GM18858 (cell line): ENCODE results near the gene DBN1.

Experiments
- ATAC-seq: cut with Tn5 transposase; IDR thresholded peaks from one replicate; pipeline ENCODE4 v1.9.1; 2021; ENCODE audit not compliant: unreplicated experiment

DBN1 gene

GRCh38 chr5:177473443-177474001, at the start of gene DBN1:
TSS of gene DBN1 (minus strand) at chr5:177473634. CDS start at chr5:177473521, 113 bp downstream.
- ATAC-seq = no peak

GRCh38 chr5:177520916-177521513, 47.6 kb upstream of the DBN1 start:
- no peak for ATAC-seq

- ATAC-seq = no peak
Observed at GRCh38 chr5:177520271-177520670, 46.8 kb upstream of the DBN1 start.

GRCh38 chr5:177519463-177520235, 46.2 kb upstream of the DBN1 start:
- no peak for ATAC-seq

DNA sequence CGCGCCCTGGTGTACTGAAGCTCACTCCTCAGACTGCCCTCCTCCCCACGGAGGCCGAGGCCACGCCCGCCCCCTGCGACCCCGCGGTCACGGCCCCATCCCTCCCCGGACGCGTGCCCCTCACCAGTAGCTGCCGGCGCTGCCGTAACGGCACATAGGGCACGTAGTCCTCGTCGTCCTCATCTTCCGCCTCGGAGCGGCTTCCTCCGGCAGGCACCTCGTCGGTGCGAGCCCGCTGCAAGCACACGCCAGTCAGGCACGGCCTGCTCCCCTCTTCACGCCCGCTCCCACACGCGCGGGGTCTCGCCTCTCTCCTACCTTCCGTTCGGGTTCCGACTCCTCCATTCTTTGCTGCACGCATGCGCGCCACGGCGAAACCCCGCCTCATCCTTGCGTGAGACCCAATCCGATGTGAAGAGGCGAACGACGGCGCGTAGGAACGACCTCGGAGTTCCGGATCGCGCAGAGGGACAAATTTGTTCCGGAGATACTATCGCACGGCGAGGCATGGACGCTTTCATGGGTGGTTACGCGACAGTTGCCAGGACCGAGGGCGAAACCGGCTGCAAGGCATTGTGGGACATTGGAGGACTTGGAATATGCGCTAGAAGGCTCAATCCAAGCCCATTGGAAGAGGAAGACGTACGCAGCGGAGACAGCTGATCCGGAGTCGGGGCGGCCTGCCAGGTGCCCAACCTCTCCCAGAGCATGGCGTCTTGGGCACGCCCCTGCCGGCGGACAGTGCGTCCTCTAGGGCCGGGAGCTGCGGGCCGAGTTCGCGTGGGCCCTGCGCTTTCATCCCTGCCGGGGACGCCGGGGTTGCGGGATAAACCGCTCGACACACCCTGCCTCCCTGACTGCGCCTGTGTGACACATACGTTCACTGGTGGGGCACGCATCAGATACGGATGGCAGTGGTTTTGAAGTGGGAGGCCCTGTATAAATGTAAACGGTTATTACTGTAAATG, 43.5 kb upstream of the DBN1 start, which contains the start of gene DDX41:
Gene DDX41 (minus strand): TSS at position 361 of the 968 bp plus-strand sequence. CDS start 16 bp downstream, at position 345.
- ATAC-seq = peak; percentile 68

DNA sequence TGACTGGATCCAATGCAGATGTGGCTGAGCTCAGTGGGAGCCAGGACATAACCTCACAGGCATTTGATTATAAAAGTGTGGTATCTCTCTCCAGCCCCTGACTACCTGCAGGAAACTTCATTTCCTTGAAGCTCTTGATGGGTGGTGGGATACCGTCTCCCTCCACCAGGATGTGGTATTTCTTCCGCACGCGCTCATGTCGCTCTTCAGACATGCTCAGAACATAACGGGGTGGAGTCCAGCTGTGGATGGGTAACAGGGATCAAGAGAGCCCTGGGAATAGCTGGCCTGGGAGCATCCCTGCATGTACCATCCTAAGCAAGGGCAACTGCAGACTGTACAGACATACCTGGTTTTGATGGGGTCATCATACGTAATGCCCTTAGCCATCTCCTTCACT, 42.1 kb upstream of the DBN1 start:
- ATAC-seq = no peak

DNA sequence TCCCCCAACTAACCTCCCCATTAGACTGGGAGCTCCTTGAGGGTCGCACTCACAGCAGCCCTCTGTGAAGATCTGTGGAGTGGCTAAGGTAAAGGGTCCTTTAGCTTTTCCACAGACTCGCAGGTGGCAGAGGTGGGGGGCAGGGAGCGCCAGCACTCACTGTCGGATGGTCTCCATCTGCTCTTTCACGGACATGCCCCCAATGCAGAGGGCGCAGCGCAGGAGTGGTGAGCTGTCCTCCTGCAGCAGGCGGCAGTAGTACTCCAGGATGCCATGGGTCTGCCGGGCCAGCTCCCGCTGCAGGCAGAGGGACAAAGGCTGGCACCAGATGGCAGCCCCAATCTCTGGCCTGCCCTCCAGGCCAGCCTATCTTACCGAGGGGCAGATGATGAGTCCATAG, 41.1 kb upstream of the DBN1 start:
- no peak for ATAC-seq

GRCh38 chr5:177513500-177513899, 40.1 kb upstream of the DBN1 start:
- no peak for ATAC-seq

GRCh38 chr5:177512736-177513380, 39.4 kb upstream of the DBN1 start:
- no peak for ATAC-seq

GRCh38 chr5:177511796-177512675, 38.6 kb upstream of the DBN1 start:
- ATAC-seq = no peak

DNA sequence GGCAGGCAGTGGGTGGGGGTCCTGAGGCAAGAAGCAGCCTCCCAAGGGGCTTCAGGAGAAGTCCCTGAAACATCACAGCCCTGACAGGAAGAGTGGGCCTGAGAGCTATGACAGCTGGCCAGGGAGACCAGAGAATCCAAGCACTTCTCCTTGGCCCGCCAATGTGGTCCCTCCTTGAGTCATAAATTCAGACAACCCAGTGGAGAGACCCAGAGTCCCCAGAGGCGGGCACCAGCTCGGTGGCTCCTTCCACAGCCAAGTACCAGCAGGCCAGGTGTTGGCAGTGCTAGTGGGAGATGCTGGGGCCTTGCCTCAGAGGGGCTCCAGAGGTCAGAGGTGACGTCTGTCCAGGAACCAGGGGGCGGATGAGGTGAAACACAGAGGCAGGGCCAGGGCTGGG, 37.7 kb upstream of the DBN1 start:
- ATAC-seq = no peak

DNA sequence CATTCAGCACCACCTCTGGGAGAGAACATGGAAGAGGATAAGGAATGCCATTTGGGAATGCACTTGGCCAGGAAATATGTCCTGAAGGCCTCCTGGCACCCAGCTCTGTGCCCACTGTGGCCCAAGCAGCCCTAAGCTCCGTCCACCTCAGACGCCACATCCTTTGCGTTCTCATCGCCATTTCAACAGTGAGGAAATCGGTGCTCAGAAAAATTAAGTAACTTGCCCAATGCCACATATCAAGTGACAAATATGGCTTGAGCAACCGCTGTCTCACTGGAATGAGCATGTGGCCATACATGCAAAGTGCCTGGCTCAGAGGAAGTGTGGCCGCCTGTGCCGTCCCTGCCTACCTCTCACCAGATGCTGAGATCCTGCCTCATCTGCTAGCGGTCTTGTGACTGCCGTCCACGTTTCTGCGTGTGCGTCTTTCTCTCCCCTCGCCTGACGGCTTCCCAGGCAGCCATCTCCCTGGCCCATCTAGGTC, 37.2 kb upstream of the DBN1 start:
- peak; percentile 34 for ATAC-seq

DNA sequence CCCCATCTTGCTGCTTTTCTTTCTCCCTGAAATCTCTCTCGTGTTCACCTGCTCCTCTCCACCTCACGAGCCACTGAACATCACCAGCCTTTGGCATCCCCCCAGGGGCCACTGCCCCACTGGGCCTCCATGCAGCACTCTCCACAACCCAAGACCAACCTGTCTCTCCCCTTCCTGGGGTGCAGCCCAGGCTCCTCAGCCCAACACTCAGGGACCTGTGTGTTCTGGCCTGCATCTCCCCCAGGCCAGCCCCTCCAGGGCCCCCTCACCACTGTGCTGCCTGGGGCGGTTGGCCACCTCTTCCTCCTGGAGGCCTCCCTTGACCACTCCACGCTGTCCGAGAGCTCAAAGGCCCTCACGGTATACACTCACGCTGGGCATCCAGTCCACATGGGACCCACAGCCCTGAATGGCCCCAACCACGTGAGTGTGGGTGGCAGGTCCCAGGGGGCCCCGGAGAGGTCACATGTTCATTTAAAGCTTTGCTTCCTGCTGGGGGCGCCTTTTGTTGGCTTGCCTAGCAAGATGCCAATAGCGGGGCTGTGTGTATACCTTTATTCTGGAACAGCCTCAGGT, 36.6 kb upstream of the DBN1 start:
- ATAC-seq = no peak

- no peak for ATAC-seq
Observed at GRCh38 chr5:177509381-177509951, 36.0 kb upstream of the DBN1 start, which contains the start of gene DOK3. TSS of gene DOK3 (minus strand) at chr5:177509826. CDS start at chr5:177509540, 286 bp downstream.

DNA sequence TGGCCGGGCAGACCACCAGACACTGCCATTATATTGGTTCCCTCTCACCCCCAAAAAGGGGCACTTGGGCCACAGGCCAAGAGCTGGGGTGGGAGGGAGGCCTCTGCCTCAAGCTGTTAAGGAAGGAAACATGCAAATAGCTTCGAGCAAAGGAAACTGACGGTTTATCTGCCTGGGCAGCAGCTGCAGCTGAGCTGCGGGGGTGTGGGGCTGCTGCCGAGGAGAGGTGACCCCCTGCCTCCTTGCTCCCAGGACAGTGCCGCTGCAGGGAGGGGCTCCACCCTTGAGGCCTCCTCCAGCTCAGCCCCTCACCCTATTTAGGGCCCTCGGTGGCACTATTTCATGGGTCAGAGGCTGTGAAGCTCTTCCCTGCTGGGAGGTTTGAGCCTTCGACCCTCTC, 35.4 kb upstream of the DBN1 start:
- peak; percentile 35 for ATAC-seq

- ATAC-seq = no peak
Observed at GRCh38 chr5:177508221-177508611, 34.8 kb upstream of the DBN1 start.

- ATAC-seq = no peak
Observed at GRCh38 chr5:177507596-177508220, 34.3 kb upstream of the DBN1 start.

DNA sequence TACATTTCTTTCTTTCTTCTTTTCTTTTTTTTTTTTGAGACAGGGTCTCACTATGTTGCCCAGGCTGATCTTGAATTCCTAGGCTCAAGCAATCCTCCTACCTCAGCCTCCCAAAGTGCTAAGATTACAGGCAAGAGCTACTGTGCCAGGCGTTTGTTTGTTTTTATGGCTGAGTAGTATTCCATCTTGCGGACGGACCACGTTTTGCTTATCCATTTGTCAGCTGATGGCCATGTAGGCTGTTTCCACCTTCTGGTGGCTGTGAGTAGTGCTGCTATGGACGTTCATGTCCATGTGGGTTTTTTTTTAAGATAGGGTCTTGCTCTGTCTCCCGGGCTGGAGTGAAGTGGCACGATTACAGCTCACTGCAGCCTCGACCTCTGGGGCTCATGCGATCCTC, 33.7 kb upstream of the DBN1 start:
- ATAC-seq = no peak
